ENCODE measurements around the gene DNAJC8. TPM values are rescaled to one million over a fixed set of nuclear protein-coding genes. Genes with fewer than 3 reads are reported as not detected.
A peak's percentile ranks its signal among the peaks of the same experiment; 100 is the strongest.

DNAJC8 gene
- polyA plus RNA-seq, 4 donors, result 62.2 to 96.1 (median 72.3) TPM

DNA sequence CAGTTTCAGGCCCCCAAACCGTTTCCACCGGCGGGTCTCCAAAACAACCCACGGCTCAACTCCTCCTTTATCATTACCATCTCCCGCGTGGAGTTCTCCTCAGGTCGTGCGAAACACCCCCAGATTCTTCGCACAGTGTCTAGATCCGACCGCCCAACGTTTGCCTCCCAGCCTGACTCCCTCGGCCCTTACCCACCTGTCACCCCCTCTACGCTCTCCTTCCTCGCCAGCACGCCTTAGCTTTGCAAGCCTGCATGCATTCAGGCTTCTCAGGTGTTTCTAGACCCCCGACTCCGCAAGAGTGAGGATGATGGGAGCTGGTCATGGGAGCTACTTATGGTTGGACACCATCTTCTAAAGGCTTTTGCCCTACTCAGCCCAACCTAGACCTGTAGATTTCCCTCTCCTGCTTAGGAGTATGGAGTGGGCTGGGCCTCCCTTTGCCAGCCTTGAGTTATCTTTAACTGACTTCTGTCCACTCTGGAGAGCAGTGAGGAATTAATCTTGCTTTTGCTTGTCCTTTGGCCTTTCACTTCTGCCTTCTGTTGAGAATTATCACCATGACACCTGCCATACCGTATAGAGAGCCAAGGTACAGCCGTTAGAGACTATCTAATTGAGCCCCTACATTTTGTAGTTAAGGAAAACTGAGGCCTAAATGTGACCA, 4.0 kb upstream of the DNAJC8 start:
- FAIRE-seq, result no peak
- 2 to 8% (median 6%) methylated on average over 20 of the region's 20 CpGs for WGBS, 3 donors
- H3K4me3 ChIP-seq (ENCODE audit: low read depth in 1 of 3, low read length in 3 of 3), result peak overlapping the region; percentile 78 to 85 (median 84)

DNA sequence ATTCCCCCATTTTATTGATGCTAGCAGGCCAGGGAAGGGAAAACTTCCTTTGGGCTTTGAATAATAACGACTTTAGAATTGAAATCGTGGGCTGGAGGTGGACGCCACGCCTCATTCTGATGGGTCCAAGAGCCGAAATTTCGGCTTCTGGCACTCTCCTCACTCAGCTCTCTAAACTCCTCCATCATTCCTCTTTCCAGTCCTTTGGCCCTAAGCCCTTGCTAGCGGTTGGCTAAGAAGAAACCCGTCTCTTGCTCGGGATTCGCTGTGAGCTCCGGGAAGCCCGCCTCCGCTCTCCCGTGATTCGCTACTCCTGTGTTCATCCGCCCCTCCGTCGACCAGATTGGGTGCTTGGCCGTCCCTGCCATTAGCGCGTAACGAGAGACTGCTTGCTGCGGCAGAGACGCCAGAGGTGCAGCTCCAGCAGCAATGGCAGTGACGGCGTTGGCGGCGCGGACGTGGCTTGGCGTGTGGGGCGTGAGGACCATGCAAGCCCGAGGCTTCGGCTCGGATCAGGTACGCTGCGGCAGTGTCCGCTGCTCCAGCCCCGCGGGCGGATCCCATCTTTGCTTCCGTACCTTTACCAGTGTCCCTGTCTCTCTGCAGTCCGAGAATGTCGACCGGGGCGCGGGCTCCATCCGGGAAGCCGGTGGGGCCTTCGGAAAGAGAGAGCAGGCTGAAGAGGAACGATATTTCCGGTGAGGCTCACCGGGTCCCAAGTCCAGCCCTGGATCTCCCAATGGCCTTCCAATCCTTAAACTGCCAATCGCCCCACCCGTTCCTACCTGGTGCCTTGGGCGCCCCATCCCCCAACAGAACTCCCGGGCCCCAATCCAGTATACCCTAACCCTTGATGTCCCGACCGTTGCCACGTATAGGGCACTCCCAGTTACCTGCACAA, 3.2 kb upstream of the DNAJC8 start, which contains the start of gene ATP5IF1:
Gene ATP5IF1 (plus strand): TSS at position 370 of the 901 bp plus-strand sequence. CDS start 60 bp downstream, at position 430.
- Histone ChIP-seq H3K9me3 (ENCODE audit: control insufficient read depth in 2 of 2, insufficient read depth in 1 of 2, low read depth in 1 of 2, low read length in 1 of 2) (no peaks in the 10 kb centered on the region), H3K27ac (ENCODE audit: low read depth in 1 of 3, low read length in 2 of 3) (peak within 1 kb of the TSS; percentile 93 to 95 (median 95)), H3K4me1 (ENCODE audit: control insufficient read depth in 3 of 3, insufficient read depth in 2 of 3, low read depth in 1 of 3, low read length in 2 of 3) (peaks cover 4 to 13% (median 12%) of the 10 kb centered on the region in 3 donors), H3K4me3 (ENCODE audit: low read depth in 1 of 3, low read length in 3 of 3) (peak within 1 kb of the TSS; percentile 78 to 85 (median 84)), H3K27me3 (ENCODE audit: control insufficient read depth in 3 of 3, insufficient read depth in 3 of 3, low read length in 3 of 3) (no peaks in the 10 kb centered on the region), H3K36me3 (ENCODE audit: control insufficient read depth in 3 of 3, insufficient read depth in 2 of 3, low read depth in 1 of 3, low read length in 3 of 3) (peaks cover 0 to 15% (median 0%) of the 10 kb centered on the region in 3 donors)
- DNase-seq (peak; percentile 97 to 99), FAIRE-seq (no peak)
- WGBS, 3 donors, result 0% methylated on average over 53 to 60 of the region's 60 CpGs

More for the DNA sequence above, 4.0 kb upstream of the DNAJC8 start:
- peaks cover 4 to 17% (median 8%) of the 10 kb centered on the region in 3 donors for H3K4me1 ChIP-seq (ENCODE audit: control insufficient read depth in 3 of 3, insufficient read depth in 2 of 3, low read depth in 1 of 3, low read length in 2 of 3)
- no peaks in the 10 kb centered on the region for H3K27me3 ChIP-seq (ENCODE audit: control insufficient read depth in 3 of 3, insufficient read depth in 3 of 3, low read length in 3 of 3)
- peaks cover 0 to 20% (median 0%) of the 10 kb centered on the region in 3 donors for H3K36me3 ChIP-seq (ENCODE audit: control insufficient read depth in 3 of 3, insufficient read depth in 2 of 3, low read depth in 1 of 3, low read length in 3 of 3)
- H3K9me3 ChIP-seq (ENCODE audit: control insufficient read depth in 2 of 2, insufficient read depth in 1 of 2, low read depth in 1 of 2, low read length in 1 of 2), result no peaks in the 10 kb centered on the region
- H3K27ac ChIP-seq (ENCODE audit: low read depth in 1 of 3, low read length in 2 of 3), result peak overlapping the region; percentile 93 to 95 (median 95)
- DNase-seq, result peak; percentile 56 to 69

DNA sequence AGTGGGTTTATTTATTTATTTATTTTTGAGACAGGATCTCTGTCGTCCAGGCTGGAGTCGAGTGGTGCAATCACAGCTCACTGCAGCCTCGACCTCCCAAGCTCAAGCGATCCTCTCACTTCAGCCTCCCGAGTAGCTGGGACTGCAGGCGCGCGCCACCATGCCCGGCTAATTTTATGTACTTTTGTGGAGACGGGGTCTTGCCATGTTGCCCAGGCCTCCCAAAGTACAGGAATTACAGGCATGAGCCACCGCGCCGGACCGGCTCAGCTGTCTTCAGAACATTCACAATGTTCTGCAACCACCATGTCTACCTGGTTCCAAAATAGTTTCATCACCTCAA, 406 bp upstream of the DNAJC8 start:
- 65 to 71% (median 70%) methylated on average over 14 of the region's 14 CpGs for WGBS, 3 donors
- FAIRE-seq, result no peak
- Histone ChIP-seq H3K4me3 (ENCODE audit: low read depth in 1 of 3, low read length in 3 of 3) (peak overlapping the region in 1 of 3 donors; percentile 98), H3K36me3 (ENCODE audit: control insufficient read depth in 3 of 3, insufficient read depth in 2 of 3, low read depth in 1 of 3, low read length in 3 of 3) (peaks cover 0 to 14% (median 0%) of the 10 kb centered on the region in 3 donors), H3K27ac (ENCODE audit: low read depth in 1 of 3, low read length in 2 of 3) (no peak overlapping the region), H3K27me3 (ENCODE audit: control insufficient read depth in 3 of 3, insufficient read depth in 3 of 3, low read length in 3 of 3) (no peaks in the 10 kb centered on the region), H3K4me1 (ENCODE audit: control insufficient read depth in 3 of 3, insufficient read depth in 2 of 3, low read depth in 1 of 3, low read length in 2 of 3) (peaks cover 4 to 13% (median 12%) of the 10 kb centered on the region in 3 donors), H3K9me3 (ENCODE audit: control insufficient read depth in 2 of 2, insufficient read depth in 1 of 2, low read depth in 1 of 2, low read length in 1 of 2) (no peaks in the 10 kb centered on the region)
- DNase-seq, result no peak

DNA sequence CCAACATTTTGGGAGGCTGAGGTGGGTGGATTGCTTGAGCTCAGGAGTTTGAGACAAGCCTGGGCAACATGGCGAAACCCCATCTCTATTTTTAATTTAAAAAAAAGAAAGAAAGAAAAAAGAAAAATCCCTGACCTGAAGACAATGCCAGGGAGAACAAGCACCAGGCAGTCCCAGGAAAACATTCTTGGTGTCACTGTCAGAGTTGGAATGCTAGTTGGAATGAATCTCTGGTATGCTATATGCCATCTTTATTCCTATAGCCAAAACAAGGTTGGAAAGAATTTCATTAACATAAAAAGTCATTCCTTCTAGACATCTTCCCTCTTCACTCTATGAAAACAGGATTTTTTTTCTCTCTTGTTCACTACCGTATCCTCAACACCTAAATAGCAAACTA, 2.8 kb downstream of the DNAJC8 start:
- H3K4me1 ChIP-seq (ENCODE audit: control insufficient read depth in 3 of 3, insufficient read depth in 2 of 3, low read depth in 1 of 3, low read length in 2 of 3), result peaks cover 0 to 6% (median 4%) of the 10 kb centered on the region in 3 donors
- no peaks in the 10 kb centered on the region for H3K9me3 ChIP-seq (ENCODE audit: control insufficient read depth in 2 of 2, insufficient read depth in 1 of 2, low read depth in 1 of 2, low read length in 1 of 2)
- DNase-seq, result no peak
- WGBS, 3 donors, result 80 to 89% (median 89%) methylated on average over 2 of the region's 2 CpGs
- no peak overlapping the region for H3K4me3 ChIP-seq (ENCODE audit: low read depth in 1 of 3, low read length in 3 of 3)
- peaks cover 5 to 31% (median 7%) of the 10 kb centered on the region in 3 donors for H3K36me3 ChIP-seq (ENCODE audit: control insufficient read depth in 3 of 3, insufficient read depth in 2 of 3, low read depth in 1 of 3, low read length in 3 of 3)
- FAIRE-seq, result no peak
- H3K27ac ChIP-seq (ENCODE audit: low read depth in 1 of 3, low read length in 2 of 3), result no peak overlapping the region
- H3K27me3 ChIP-seq (ENCODE audit: control insufficient read depth in 3 of 3, insufficient read depth in 3 of 3, low read length in 3 of 3), result no peaks in the 10 kb centered on the region

DNA sequence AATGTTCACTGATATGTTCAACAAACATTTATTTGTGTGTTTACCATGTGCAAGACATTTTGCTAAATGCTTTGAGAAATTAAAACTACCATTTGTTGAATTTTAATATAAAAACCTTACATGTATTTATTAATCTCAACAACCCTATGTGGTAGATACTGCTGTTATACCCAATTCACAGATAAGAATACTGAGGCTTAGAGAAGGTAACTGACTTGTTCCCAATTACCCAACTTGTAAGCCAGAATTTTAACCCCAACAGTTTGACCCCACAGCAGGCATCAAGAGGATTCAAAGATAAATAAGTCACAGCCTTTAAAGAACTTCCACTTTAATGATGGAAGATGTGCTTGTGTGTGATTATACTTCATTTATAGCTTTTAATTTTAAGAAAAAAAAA, 3.7 kb downstream of the DNAJC8 start:
- H3K4me1 ChIP-seq (ENCODE audit: control insufficient read depth in 3 of 3, insufficient read depth in 2 of 3, low read depth in 1 of 3, low read length in 2 of 3), result peaks cover 0 to 6% (median 4%) of the 10 kb centered on the region in 3 donors
- FAIRE-seq (no peak), DNase-seq (no peak)
- no peak overlapping the region for H3K27ac ChIP-seq (ENCODE audit: low read depth in 1 of 3, low read length in 2 of 3)
- H3K4me3 ChIP-seq (ENCODE audit: low read depth in 1 of 3, low read length in 3 of 3), result no peak overlapping the region
- H3K36me3 ChIP-seq (ENCODE audit: control insufficient read depth in 3 of 3, insufficient read depth in 2 of 3, low read depth in 1 of 3, low read length in 3 of 3), result peaks cover 5 to 37% (median 7%) of the 10 kb centered on the region in 3 donors
- no peaks in the 10 kb centered on the region for H3K9me3 ChIP-seq (ENCODE audit: control insufficient read depth in 2 of 2, insufficient read depth in 1 of 2, low read depth in 1 of 2, low read length in 1 of 2)
- H3K27me3 ChIP-seq (ENCODE audit: control insufficient read depth in 3 of 3, insufficient read depth in 3 of 3, low read length in 3 of 3), result no peaks in the 10 kb centered on the region

DNA sequence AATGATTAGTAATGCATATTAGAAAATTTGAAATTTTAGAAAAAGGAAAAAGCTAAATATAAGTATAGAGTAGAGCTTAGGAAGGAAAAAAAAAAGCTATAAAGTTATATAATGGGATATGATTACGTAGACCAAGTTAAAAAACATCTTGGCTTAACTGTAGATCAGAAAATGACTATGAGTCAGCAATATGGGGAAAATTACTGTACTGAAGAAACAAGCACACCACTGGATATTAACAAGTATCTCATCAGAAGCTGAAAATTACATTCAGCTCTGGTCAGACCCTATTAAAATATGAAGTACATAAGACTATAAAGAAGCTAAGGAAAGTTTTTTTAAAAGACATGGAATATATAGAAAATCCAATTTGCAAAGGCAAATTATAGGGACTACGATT, 19.5 kb downstream of the DNAJC8 start:
- Histone ChIP-seq H3K27ac (ENCODE audit: low read depth in 1 of 3, low read length in 2 of 3) (no peak overlapping the region), H3K4me3 (ENCODE audit: low read depth in 1 of 3, low read length in 3 of 3) (no peak overlapping the region), H3K4me1 (ENCODE audit: control insufficient read depth in 3 of 3, insufficient read depth in 2 of 3, low read depth in 1 of 3, low read length in 2 of 3) (peaks cover 0 to 7% (median 0%) of the 10 kb centered on the region in 3 donors), H3K9me3 (ENCODE audit: control insufficient read depth in 2 of 2, insufficient read depth in 1 of 2, low read depth in 1 of 2, low read length in 1 of 2) (no peaks in the 10 kb centered on the region), H3K27me3 (ENCODE audit: control insufficient read depth in 3 of 3, insufficient read depth in 3 of 3, low read length in 3 of 3) (no peaks in the 10 kb centered on the region), H3K36me3 (ENCODE audit: control insufficient read depth in 3 of 3, insufficient read depth in 2 of 3, low read depth in 1 of 3, low read length in 3 of 3) (peaks cover 2 to 31% (median 15%) of the 10 kb centered on the region in 3 donors)
- FAIRE-seq, result no peak
- no peak for DNase-seq
- WGBS, 3 donors, result 44 to 85% (median 53%) methylated on average over 2 of the region's 2 CpGs

DNA sequence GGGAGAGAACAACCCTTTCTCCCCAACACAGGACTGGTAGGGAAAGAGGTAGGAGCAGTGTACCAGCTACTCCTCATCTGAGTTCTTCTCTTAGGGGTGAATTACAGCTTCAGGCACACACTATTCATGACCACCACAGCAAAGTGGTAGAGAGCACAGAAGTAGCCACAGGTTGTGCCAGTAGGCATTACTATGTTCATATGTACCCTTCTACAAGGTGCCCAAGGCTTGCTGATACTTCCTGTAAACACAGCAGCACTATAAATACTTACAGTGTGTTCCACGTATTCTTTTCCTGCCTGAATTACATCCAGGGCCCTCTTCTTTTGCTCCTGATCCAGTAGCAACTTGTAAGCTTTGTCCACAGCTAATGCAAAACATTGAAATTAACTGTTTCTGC, 23.1 kb downstream of the DNAJC8 start:
- WGBS, 3 donors, result 67 to 89% (median 67%) methylated on average over 1 of the region's 1 CpG
- Histone ChIP-seq H3K27me3 (ENCODE audit: control insufficient read depth in 3 of 3, insufficient read depth in 3 of 3, low read length in 3 of 3) (no peaks in the 10 kb centered on the region), H3K4me1 (ENCODE audit: control insufficient read depth in 3 of 3, insufficient read depth in 2 of 3, low read depth in 1 of 3, low read length in 2 of 3) (peaks cover 0 to 10% (median 0%) of the 10 kb centered on the region in 3 donors), H3K4me3 (ENCODE audit: low read depth in 1 of 3, low read length in 3 of 3) (no peak overlapping the region), H3K36me3 (ENCODE audit: control insufficient read depth in 3 of 3, insufficient read depth in 2 of 3, low read depth in 1 of 3, low read length in 3 of 3) (peaks cover 0 to 45% (median 15%) of the 10 kb centered on the region in 3 donors), H3K9me3 (ENCODE audit: control insufficient read depth in 2 of 2, insufficient read depth in 1 of 2, low read depth in 1 of 2, low read length in 1 of 2) (no peaks in the 10 kb centered on the region), H3K27ac (ENCODE audit: low read depth in 1 of 3, low read length in 2 of 3) (peak overlapping the region in 1 of 3 donors; percentile 4)
- DNase-seq (no peak), FAIRE-seq (no peak)

DNA sequence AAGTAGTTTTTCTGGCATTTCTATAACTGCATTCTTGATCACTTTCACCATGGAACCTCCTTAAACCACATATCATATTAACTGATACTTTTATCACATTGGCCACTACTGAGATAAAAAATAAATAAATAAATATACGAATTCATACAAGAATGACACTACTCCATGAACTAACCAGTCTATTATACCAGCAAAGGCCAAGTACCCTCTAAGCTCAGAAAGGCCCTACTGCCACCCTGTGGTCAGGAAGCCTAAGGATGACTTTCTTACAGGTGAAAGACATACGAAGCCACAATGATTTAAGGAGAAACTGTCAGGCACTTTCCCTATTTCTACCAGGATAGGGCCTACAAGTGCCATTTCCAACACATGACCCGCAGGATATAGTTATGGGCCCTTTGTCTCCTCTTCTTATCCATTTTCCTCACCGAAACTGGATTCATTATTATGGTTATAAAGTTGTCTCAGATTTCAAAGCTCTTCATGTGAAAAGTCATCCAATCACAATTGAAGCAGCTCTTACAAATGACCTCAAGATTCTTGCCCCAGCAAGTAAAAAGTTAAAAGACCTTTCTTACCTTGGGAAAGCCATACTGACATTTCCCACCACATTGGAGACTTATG, 23.9 kb downstream of the DNAJC8 start:
- Histone ChIP-seq H3K36me3 (ENCODE audit: control insufficient read depth in 3 of 3, insufficient read depth in 2 of 3, low read depth in 1 of 3, low read length in 3 of 3) (peaks cover 4 to 47% (median 12%) of the 10 kb centered on the region in 3 donors), H3K27me3 (ENCODE audit: control insufficient read depth in 3 of 3, insufficient read depth in 3 of 3, low read length in 3 of 3) (no peaks in the 10 kb centered on the region), H3K9me3 (ENCODE audit: control insufficient read depth in 2 of 2, insufficient read depth in 1 of 2, low read depth in 1 of 2, low read length in 1 of 2) (no peaks in the 10 kb centered on the region), H3K4me1 (ENCODE audit: control insufficient read depth in 3 of 3, insufficient read depth in 2 of 3, low read depth in 1 of 3, low read length in 2 of 3) (peaks cover 0 to 10% (median 0%) of the 10 kb centered on the region in 3 donors), H3K4me3 (ENCODE audit: low read depth in 1 of 3, low read length in 3 of 3) (no peak overlapping the region), H3K27ac (ENCODE audit: low read depth in 1 of 3, low read length in 2 of 3) (no peak overlapping the region)
- WGBS, 3 donors, result 7 to 25% (median 19%) methylated on average over 4 of the region's 4 CpGs
- DNase-seq, result peak; percentile 76 to 79
- peak; percentile 49 for FAIRE-seq

Data from small intestine (tissue), 7 donors.